Measurements from ENCODE around the gene ATG9A.

GRCh38 chr2:219249203-219249980, 20.0 kb upstream of the ATG9A start:
- TF ChIP-seq EP300 (IDR thresholded peaks at IDR 0.05), result no peak
- TF ChIP-seq, protein P1, sequence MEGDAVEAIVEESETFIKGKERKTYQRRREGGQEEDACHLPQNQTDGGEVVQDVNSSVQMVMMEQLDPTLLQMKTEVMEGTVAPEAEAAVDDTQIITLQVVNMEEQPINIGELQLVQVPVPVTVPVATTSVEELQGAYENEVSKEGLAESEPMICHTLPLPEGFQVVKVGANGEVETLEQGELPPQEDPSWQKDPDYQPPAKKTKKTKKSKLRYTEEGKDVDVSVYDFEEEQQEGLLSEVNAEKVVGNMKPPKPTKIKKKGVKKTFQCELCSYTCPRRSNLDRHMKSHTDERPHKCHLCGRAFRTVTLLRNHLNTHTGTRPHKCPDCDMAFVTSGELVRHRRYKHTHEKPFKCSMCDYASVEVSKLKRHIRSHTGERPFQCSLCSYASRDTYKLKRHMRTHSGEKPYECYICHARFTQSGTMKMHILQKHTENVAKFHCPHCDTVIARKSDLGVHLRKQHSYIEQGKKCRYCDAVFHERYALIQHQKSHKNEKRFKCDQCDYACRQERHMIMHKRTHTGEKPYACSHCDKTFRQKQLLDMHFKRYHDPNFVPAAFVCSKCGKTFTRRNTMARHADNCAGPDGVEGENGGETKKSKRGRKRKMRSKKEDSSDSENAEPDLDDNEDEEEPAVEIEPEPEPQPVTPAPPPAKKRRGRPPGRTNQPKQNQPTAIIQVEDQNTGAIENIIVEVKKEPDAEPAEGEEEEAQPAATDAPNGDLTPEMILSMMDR (IDR thresholded peaks at IDR 0.05), result peak in 1 of 6 experiments; percentile 5
- peak in 2 of 4 donors; percentile 48 to 67 for TF ChIP-seq POLR2A (IDR thresholded peaks at IDR 0.05)
